Measurements from ENCODE around the gene POU3F2.

POU3F2 gene

DNA sequence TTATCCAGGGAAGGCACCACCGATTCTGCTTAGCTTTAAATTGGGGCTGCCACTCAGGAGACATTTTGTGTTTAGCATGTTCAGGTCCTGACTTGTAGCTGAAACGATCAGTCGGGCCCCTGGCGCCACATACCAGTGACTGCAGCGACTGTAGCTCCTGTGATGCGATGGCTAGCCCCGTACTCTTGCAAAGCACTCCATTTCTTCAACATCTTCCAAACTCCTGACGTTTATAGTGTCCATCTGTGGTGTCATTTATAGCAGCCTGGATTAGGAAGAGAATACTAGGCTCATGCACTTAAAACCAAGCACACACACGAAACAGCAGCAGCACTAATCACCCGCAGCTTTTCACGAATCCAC is 13.0 kb downstream of the POU3F2 start:
- Histone ChIP-seq H3K27ac (ENCODE audit: low read depth, low read length) (no peak overlapping the region), H3K4me1 (ENCODE audit: control insufficient read depth, insufficient read depth, low read length) (peaks cover 14% of the 10 kb centered on the region), H3K9me3 (ENCODE audit: control insufficient read depth, insufficient read depth, low read length) (no peaks in the 10 kb centered on the region), H3K9ac (ENCODE audit: low read depth, low read length) (no peak overlapping the region), H3K36me3 (ENCODE audit: control insufficient read depth, insufficient read depth, low read length) (no peaks in the 10 kb centered on the region), H3K27me3 (ENCODE audit: control insufficient read depth, insufficient read depth, low read length) (peaks cover 69% of the 10 kb centered on the region), H3K4me3 (ENCODE audit: low read depth, low read length) (peak overlapping the region; percentile 52)

DNA sequence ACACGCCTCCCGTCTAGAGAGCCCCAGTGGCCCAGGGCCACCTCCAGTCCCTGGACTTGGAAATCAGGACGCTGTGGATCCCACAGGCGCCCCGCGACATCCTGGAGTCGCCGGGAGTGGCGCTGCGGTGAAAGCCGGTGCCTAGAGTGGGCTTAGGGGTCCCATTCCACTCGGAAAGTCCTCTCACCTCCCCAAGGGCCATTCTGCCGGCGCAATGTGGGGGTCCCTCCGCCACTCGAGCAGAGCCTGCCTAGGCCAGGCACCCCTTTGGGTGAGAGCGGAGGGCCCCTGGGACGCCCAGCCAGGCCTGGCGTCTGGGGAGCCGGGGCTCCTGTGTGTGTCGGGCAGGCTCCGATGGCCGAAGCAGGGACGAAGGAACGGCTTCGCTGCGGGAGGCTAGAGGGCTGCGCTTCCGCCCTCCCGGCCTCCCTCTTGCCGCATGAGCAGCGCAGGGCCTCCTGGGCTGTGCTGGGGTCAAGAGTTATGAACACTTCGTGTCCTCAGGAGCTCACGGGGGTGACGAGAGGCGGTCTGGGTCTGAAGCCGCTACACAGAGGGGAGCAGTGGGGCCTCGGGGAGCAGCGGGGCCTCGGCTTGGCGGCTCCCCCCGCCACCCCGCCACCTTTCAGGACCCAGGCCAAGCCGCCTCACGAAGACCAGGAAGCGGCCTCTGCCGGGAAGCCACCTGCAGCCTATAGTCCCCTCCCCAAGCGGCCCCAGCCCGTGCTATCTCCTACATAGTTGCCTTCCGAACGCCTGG is 13.6 kb downstream of the POU3F2 start:
- Histone ChIP-seq H3K9me3 (ENCODE audit: control insufficient read depth, insufficient read depth, low read length) (no peaks in the 10 kb centered on the region), H3K9ac (ENCODE audit: low read depth, low read length) (peak overlapping the region; percentile 9; the same call in 1 of the 2 replicates), H3K27me3 (ENCODE audit: control insufficient read depth, insufficient read depth, low read length) (peaks cover 64% of the 10 kb centered on the region), H3K4me1 (ENCODE audit: control insufficient read depth, insufficient read depth, low read length) (peaks cover 13% of the 10 kb centered on the region), H3K36me3 (ENCODE audit: control insufficient read depth, insufficient read depth, low read length) (no peaks in the 10 kb centered on the region), H3K27ac (ENCODE audit: low read depth, low read length) (no peak overlapping the region), H3K4me3 (ENCODE audit: low read depth, low read length) (peak overlapping the region; percentile 52)

DNA sequence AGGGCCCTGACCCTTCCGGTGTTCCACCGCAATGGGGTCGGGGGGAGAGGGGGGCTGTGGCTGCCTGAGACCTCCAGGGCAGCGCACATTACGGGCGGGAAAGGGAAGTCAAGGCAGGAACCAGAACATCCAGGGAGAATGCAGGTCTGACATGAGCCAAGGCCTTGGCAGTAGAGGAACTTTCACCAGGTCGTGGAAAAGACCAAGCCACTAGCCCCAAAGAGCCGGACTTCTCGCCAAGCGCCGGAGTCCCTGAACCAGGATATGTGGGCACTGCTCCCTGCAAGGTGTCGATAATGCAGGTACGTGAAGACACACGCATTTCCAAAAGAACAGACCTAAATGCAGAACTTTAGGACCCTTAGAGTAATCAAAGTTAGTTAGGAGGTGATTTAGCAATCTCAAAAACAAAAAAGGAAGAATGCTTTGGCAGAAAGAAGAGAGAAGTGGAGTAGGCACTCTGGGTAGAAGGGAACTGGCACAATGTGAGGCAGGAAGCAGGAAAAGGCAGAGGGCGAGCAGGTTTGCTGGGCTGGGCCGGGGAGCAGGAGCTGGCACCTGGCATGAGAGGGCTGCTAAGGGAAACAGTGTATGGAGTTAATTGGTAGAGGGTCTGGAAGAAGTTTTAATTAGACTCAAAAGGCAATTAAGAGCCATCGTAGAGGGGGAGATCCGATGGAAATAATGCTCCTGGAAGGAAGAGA is 14.3 kb downstream of the POU3F2 start:
- Histone ChIP-seq H3K27me3 (ENCODE audit: control insufficient read depth, insufficient read depth, low read length) (peaks cover 56% of the 10 kb centered on the region), H3K4me1 (ENCODE audit: control insufficient read depth, insufficient read depth, low read length) (peaks cover 9% of the 10 kb centered on the region; the same call in 1 of the 2 replicates), H3K4me3 (ENCODE audit: low read depth, low read length) (peak overlapping the region; percentile 52; the same call in 1 of the 2 replicates), H3K9me3 (ENCODE audit: control insufficient read depth, insufficient read depth, low read length) (no peaks in the 10 kb centered on the region), H3K9ac (ENCODE audit: low read depth, low read length) (no peak overlapping the region), H3K27ac (ENCODE audit: low read depth, low read length) (no peak overlapping the region), H3K36me3 (ENCODE audit: control insufficient read depth, insufficient read depth, low read length) (no peaks in the 10 kb centered on the region)

- Histone ChIP-seq H3K9me3 (ENCODE audit: control insufficient read depth, insufficient read depth, low read length) (no peaks in the 10 kb centered on the region), H3K4me1 (ENCODE audit: control insufficient read depth, insufficient read depth, low read length) (no peaks in the 10 kb centered on the region), H3K9ac (ENCODE audit: low read depth, low read length) (no peak overlapping the region), H3K4me3 (ENCODE audit: low read depth, low read length) (no peak overlapping the region), H3K27ac (ENCODE audit: low read depth, low read length) (no peak overlapping the region), H3K36me3 (ENCODE audit: control insufficient read depth, insufficient read depth, low read length) (no peaks in the 10 kb centered on the region), H3K27me3 (ENCODE audit: control insufficient read depth, insufficient read depth, low read length) (no peaks in the 10 kb centered on the region)
Measured at GRCh38 chr6:98864497-98864896, 30.1 kb downstream of the POU3F2 start.

GRCh38 chr6:98871057-98871456 is 36.7 kb downstream of the POU3F2 start:
- Histone ChIP-seq H3K36me3 (ENCODE audit: control insufficient read depth, insufficient read depth, low read length) (no peaks in the 10 kb centered on the region), H3K9ac (ENCODE audit: low read depth, low read length) (no peak overlapping the region), H3K9me3 (ENCODE audit: control insufficient read depth, insufficient read depth, low read length) (no peaks in the 10 kb centered on the region), H3K4me1 (ENCODE audit: control insufficient read depth, insufficient read depth, low read length) (no peaks in the 10 kb centered on the region), H3K27ac (ENCODE audit: low read depth, low read length) (no peak overlapping the region), H3K4me3 (ENCODE audit: low read depth, low read length) (no peak overlapping the region), H3K27me3 (ENCODE audit: control insufficient read depth, insufficient read depth, low read length) (no peaks in the 10 kb centered on the region)

GRCh38 chr6:98871821-98872220 is 37.4 kb downstream of the POU3F2 start:
- no peaks in the 10 kb centered on the region for H3K4me1 ChIP-seq (ENCODE audit: control insufficient read depth, insufficient read depth, low read length)
- H3K9me3 ChIP-seq (ENCODE audit: control insufficient read depth, insufficient read depth, low read length) = no peaks in the 10 kb centered on the region
- no peak overlapping the region for H3K4me3 ChIP-seq (ENCODE audit: low read depth, low read length)
- no peak overlapping the region for H3K9ac ChIP-seq (ENCODE audit: low read depth, low read length)
- no peaks in the 10 kb centered on the region for H3K36me3 ChIP-seq (ENCODE audit: control insufficient read depth, insufficient read depth, low read length)
- H3K27ac ChIP-seq (ENCODE audit: low read depth, low read length) = no peak overlapping the region
- H3K27me3 ChIP-seq (ENCODE audit: control insufficient read depth, insufficient read depth, low read length) = no peaks in the 10 kb centered on the region

DNA sequence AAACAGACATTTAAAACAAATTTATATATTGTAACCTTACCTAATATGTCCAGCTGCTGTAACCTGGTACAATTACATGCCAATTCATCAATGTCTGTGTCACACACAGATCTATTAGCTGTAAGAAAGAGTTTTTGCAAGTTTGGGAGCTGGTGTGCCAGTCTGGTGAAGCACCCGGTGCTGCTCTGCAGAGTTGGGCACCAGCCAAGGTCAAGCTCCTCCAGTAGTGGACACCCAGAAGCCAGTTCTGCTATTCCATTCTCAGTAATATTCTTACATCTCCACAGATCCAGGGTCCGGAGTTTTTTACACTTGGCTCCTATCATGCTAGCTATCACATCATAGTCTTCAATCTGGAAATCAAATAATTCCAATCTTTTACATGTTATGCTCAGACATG is 41.0 kb downstream of the POU3F2 start:
- Histone ChIP-seq H3K4me1 (ENCODE audit: control insufficient read depth, insufficient read depth, low read length) (no peaks in the 10 kb centered on the region), H3K4me3 (ENCODE audit: low read depth, low read length) (no peak overlapping the region), H3K9me3 (ENCODE audit: control insufficient read depth, insufficient read depth, low read length) (no peaks in the 10 kb centered on the region), H3K27me3 (ENCODE audit: control insufficient read depth, insufficient read depth, low read length) (no peaks in the 10 kb centered on the region), H3K36me3 (ENCODE audit: control insufficient read depth, insufficient read depth, low read length) (no peaks in the 10 kb centered on the region), H3K9ac (ENCODE audit: low read depth, low read length) (no peak overlapping the region), H3K27ac (ENCODE audit: low read depth, low read length) (no peak overlapping the region)

DNA sequence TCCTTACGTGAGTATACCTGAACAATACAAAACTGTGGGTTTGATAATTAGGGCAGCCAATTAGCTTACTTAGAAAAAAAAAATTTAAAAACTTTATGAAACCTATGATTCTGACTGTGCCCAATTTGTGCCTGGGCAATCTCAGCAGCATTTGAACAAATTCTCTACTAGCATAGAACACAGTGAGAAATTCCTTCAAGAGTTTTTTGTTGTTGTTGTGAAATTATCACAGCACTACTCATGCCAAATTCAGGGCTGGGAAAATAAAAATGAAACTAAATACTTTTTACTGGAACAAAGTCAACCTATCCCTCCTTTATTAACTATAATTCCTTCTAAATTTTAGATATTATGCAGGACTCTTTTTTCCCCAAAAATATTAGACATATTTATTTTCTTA is 42.9 kb downstream of the POU3F2 start:
- Histone ChIP-seq H3K27ac (ENCODE audit: low read depth, low read length) (no peak overlapping the region), H3K9me3 (ENCODE audit: control insufficient read depth, insufficient read depth, low read length) (no peaks in the 10 kb centered on the region), H3K36me3 (ENCODE audit: control insufficient read depth, insufficient read depth, low read length) (no peaks in the 10 kb centered on the region), H3K4me3 (ENCODE audit: low read depth, low read length) (no peak overlapping the region), H3K4me1 (ENCODE audit: control insufficient read depth, insufficient read depth, low read length) (no peaks in the 10 kb centered on the region), H3K9ac (ENCODE audit: low read depth, low read length) (no peak overlapping the region), H3K27me3 (ENCODE audit: control insufficient read depth, insufficient read depth, low read length) (no peaks in the 10 kb centered on the region)

GRCh38 chr6:98880486-98880885 is 46.1 kb downstream of the POU3F2 start:
- H3K36me3 ChIP-seq (ENCODE audit: control insufficient read depth, insufficient read depth, low read length) = no peaks in the 10 kb centered on the region

GRCh38 chr6:98885330-98885729 is 51.0 kb downstream of the POU3F2 start:
- no peaks in the 10 kb centered on the region for H3K4me1 ChIP-seq (ENCODE audit: control insufficient read depth, insufficient read depth, low read length)
- no peaks in the 10 kb centered on the region for H3K9me3 ChIP-seq (ENCODE audit: control insufficient read depth, insufficient read depth, low read length)
- H3K9ac ChIP-seq (ENCODE audit: low read depth, low read length) = no peak overlapping the region
- no peak overlapping the region for H3K4me3 ChIP-seq (ENCODE audit: low read depth, low read length)
- no peaks in the 10 kb centered on the region for H3K27me3 ChIP-seq (ENCODE audit: control insufficient read depth, insufficient read depth, low read length)
- no peaks in the 10 kb centered on the region for H3K36me3 ChIP-seq (ENCODE audit: control insufficient read depth, insufficient read depth, low read length)
- no peak overlapping the region for H3K27ac ChIP-seq (ENCODE audit: low read depth, low read length)

More at GRCh38 chr6:98880486-98880885, 46.1 kb downstream of the POU3F2 start:
- Histone ChIP-seq H3K9me3 (ENCODE audit: control insufficient read depth, insufficient read depth, low read length) (no peaks in the 10 kb centered on the region), H3K27ac (ENCODE audit: low read depth, low read length) (no peak overlapping the region), H3K4me1 (ENCODE audit: control insufficient read depth, insufficient read depth, low read length) (no peaks in the 10 kb centered on the region), H3K9ac (ENCODE audit: low read depth, low read length) (no peak overlapping the region), H3K27me3 (ENCODE audit: control insufficient read depth, insufficient read depth, low read length) (no peaks in the 10 kb centered on the region), H3K4me3 (ENCODE audit: low read depth, low read length) (no peak overlapping the region)

DNA sequence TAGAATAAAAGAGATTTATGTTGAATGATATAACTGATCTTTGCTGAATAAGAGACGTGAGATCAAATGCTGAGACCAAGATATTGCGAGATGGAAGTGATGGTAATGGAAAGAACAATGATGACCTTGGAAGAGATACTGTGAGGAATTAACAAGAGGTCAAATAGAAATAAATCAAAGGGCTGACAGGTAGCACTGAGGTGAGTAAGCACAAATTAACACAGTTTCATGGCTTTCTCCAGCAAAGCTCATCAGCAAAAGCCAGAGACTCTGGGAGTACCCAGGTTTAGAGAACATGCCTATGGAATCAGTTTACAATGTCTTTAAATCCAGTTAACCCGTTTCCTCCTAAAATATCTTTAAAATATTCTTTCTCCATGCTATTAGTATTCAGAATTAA is 53.3 kb downstream of the POU3F2 start:
- no peaks in the 10 kb centered on the region for H3K36me3 ChIP-seq (ENCODE audit: control insufficient read depth, insufficient read depth, low read length)
- no peaks in the 10 kb centered on the region for H3K27me3 ChIP-seq (ENCODE audit: control insufficient read depth, insufficient read depth, low read length)
- H3K9ac ChIP-seq (ENCODE audit: low read depth, low read length) = no peak overlapping the region
- no peak overlapping the region for H3K27ac ChIP-seq (ENCODE audit: low read depth, low read length)
- H3K4me1 ChIP-seq (ENCODE audit: control insufficient read depth, insufficient read depth, low read length) = no peaks in the 10 kb centered on the region
- no peak overlapping the region for H3K4me3 ChIP-seq (ENCODE audit: low read depth, low read length)
- no peaks in the 10 kb centered on the region for H3K9me3 ChIP-seq (ENCODE audit: control insufficient read depth, insufficient read depth, low read length)
